SK-N-SH treated with all-trans-retinoic acid at 6 μM for 48 hours (cell line): ENCODE measurements around the gene ZNF30.

ENCODE experiments used
- ATAC-seq: fragments of 200-7000 bp; cut with Tn5 transposase; 3 replicates; pipeline ENCODE4 v1.9.1; 2020; ENCODE audit warnings: mild to moderate bottlenecking, moderate library complexity
- ARNTL ChIP-seq: fragments of 450-650 bp; formaldehyde crosslinking; IDR thresholded peaks from 2 replicates; pipeline ENCODE4 v1.5.0; 2020; ENCODE audit warnings: low read depth, mild to moderate bottlenecking, moderate library complexity, borderline replicate concordance
- CSDC2 ChIP-seq: fragments of 250-450 bp; sonication (Bioruptor Pico); IDR thresholded peaks from 2 replicates; pipeline ENCODE4 v1.5.0; 2020; ENCODE audit warnings: mild to moderate bottlenecking, moderate library complexity
- GLIS3 ChIP-seq: fragments of 250-450 bp; sonication (Bioruptor Pico); IDR thresholded peaks from 2 replicates; pipeline ENCODE4 v1.5.0; 2020; ENCODE audit warnings: mild to moderate bottlenecking, moderate library complexity
- ISL1 ChIP-seq: fragments of 250-450 bp; sonication (Bioruptor Pico); IDR thresholded peaks from 2 replicates; pipeline ENCODE4 v2.1.2; 2022; ENCODE audit warnings: mild to moderate bottlenecking, moderate library complexity
- PATZ1 ChIP-seq: fragments of 250-450 bp; sonication (Bioruptor Pico); IDR thresholded peaks from 2 replicates; pipeline ENCODE4 v1.8.0; 2020; ENCODE audit warnings: mild to moderate bottlenecking, moderate library complexity, borderline replicate concordance
- PPARA ChIP-seq: fragments of 250-450 bp; sonication (Bioruptor Pico); IDR thresholded peaks from 2 replicates; pipeline ENCODE4 v1.5.0; 2020; ENCODE audit warnings: mild to moderate bottlenecking, borderline replicate concordance
- RARB ChIP-seq: fragments of 250-450 bp; sonication (Bioruptor Pico); IDR thresholded peaks from 2 replicates; pipeline ENCODE4 v1.8.0; 2021; ENCODE audit warnings: mild to moderate bottlenecking, moderate library complexity
- SNAI2 ChIP-seq: fragments of 250-450 bp; sonication (Bioruptor Pico); IDR thresholded peaks from 2 replicates; pipeline ENCODE4 v1.5.0; 2020; ENCODE audit warnings: mild to moderate bottlenecking, moderate library complexity
- TCF4 ChIP-seq: fragments of 250-450 bp; sonication (Bioruptor Pico); IDR thresholded peaks from 2 replicates; pipeline ENCODE4 v1.8.0; 2021; ENCODE audit warnings: mild to moderate bottlenecking, moderate library complexity, borderline replicate concordance
- TOX ChIP-seq: fragments of 250-450 bp; sonication (Bioruptor Pico); IDR thresholded peaks from 2 replicates; pipeline ENCODE4 v1.8.0; 2021; ENCODE audit warnings: mild to moderate bottlenecking, moderate library complexity, borderline replicate concordance
- TSHZ2 ChIP-seq: fragments of 250-450 bp; sonication (Bioruptor Pico); IDR thresholded peaks from 2 replicates; pipeline ENCODE4 v1.5.0; 2020; ENCODE audit warnings: mild to moderate bottlenecking, moderate library complexity
- ZC3H10 ChIP-seq: fragments of 250-450 bp; sonication (Bioruptor Pico); IDR thresholded peaks from 2 replicates; pipeline ENCODE4 v1.5.1; 2021; ENCODE audit warnings: mild to moderate bottlenecking, moderate library complexity
- ZFP3 ChIP-seq: fragments of 250-450 bp; sonication (Bioruptor Pico); IDR thresholded peaks from 2 replicates; pipeline ENCODE4 v1.5.0; 2020; ENCODE audit warnings: mild to moderate bottlenecking, moderate library complexity
- ZFP30 ChIP-seq: fragments of 450-650 bp; formaldehyde crosslinking; IDR thresholded peaks from 2 replicates; pipeline ENCODE4 v1.5.0; 2022; ENCODE audit warnings: mild to moderate bottlenecking, moderate library complexity
- ZNF565 ChIP-seq: fragments of 450-650 bp; formaldehyde crosslinking; conservative IDR thresholded peaks from 2 replicates; pipeline ENCODE4 v1.5.0; 2020; ENCODE audit warnings: low read depth, mild to moderate bottlenecking, moderate library complexity
- ZNF70 ChIP-seq: fragments of 450-650 bp; formaldehyde crosslinking; IDR thresholded peaks from 2 replicates; pipeline ENCODE4 v1.5.0; 2020; ENCODE audit warnings: mild to moderate bottlenecking, moderate library complexity
- ZNF8 ChIP-seq: fragments of 450-650 bp; formaldehyde crosslinking; IDR thresholded peaks from 2 replicates; pipeline ENCODE4 v1.5.0; 2020; ENCODE audit warnings: mild to moderate bottlenecking, moderate library complexity
- TF ChIP-seq, protein P1 (sequence below): fragments of 250-450 bp; sonication (Bioruptor Pico); IDR thresholded peaks from 2 replicates; pipeline ENCODE4 v1.8.0; 2021; ENCODE audit warnings: low read depth, mild to moderate bottlenecking, moderate library complexity, borderline replicate concordance
- TF ChIP-seq, protein P2 (sequence below): fragments of 250-450 bp; sonication (Bioruptor Pico); IDR thresholded peaks from 2 replicates; pipeline ENCODE4 v1.5.1; 2020; ENCODE audit warnings: low read depth, mild to moderate bottlenecking, moderate library complexity
- TF ChIP-seq, protein P3 (sequence below): fragments of 250-450 bp; sonication (Bioruptor Pico); IDR thresholded peaks from 2 replicates; pipeline ENCODE4 v1.5.1; 2021; ENCODE audit warnings: mild to moderate bottlenecking, moderate library complexity

The ZNF30 gene

DNA sequence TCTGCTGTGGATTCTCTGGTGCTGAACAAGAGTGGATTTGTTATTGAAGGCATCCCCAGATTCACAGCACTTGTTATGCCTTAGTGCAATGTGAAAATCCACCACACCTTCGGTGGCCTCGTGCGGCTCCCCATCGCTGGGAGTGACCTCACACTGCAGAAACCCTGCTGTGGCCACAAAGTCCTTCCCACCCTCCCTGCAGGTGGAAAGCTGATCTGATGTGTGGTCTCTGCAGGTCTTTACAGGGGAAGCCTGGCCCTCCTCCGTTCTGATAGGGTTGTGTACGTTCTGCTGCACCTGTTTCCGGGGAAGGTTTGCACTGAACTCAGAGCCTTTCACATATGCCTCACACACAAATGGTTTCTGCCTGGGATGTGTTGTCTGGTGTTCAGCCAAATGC lies 32.3 kb downstream of the ZNF30 start:
- no peak for ATAC-seq
- TF ChIP-seq ZC3H10 (no peak), TOX (CRISPR knock-in tag) (no peak)
- TF ChIP-seq, protein P1, sequence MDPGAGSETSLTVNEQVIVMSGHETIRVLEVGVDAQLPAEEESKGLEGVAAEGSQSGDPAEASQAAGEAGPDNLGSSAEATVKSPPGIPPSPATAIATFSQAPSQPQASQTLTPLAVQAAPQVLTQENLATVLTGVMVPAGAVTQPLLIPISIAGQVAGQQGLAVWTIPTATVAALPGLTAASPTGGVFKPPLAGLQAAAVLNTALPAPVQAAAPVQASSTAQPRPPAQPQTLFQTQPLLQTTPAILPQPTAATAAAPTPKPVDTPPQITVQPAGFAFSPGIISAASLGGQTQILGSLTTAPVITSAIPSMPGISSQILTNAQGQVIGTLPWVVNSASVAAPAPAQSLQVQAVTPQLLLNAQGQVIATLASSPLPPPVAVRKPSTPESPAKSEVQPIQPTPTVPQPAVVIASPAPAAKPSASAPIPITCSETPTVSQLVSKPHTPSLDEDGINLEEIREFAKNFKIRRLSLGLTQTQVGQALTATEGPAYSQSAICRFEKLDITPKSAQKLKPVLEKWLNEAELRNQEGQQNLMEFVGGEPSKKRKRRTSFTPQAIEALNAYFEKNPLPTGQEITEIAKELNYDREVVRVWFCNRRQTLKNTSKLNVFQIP (CRISPR knock-in tag): no peak

DNA sequence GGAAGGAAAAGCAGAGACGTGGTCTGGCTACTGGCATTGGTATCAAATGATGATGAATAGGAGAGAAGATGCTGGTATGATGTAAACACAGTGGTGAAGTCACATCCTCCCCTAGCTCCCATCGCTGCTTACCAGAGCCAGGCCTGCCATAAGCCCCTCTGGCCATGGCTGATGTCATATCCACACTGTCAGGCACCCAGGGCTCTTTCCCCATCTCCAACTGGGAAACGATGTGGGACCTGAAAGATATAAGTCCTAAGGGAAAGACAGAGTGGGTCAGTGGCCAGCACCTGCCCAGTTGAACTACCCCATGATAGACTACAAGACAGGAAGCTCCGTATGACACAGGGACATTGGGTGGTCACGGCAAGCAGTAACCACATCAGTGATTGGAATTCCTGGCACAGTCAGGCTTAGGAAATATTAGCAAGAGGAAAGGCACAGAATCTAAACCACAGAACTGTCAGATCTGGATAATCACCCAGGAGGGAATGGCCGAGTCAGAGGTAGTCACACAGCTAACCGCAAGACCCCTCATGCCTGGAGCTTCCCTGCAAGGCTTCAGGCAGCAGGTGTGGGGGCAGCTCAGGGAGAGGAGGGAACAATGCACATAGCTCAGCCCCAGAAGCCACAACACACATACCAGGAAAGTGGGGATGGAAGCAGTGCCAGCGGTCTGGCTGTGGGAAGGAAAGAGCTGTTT lies 33.6 kb downstream of the ZNF30 start:
- ATAC-seq: no peak
- TF ChIP-seq ZNF565 (no peak), ISL1 (CRISPR knock-in tag) (no peak), ZFP3 (no peak), CSDC2 (no peak), TSHZ2 (CRISPR knock-in tag) (no peak), SNAI2 (CRISPR knock-in tag) (no peak)
- TF ChIP-seq, protein P2, sequence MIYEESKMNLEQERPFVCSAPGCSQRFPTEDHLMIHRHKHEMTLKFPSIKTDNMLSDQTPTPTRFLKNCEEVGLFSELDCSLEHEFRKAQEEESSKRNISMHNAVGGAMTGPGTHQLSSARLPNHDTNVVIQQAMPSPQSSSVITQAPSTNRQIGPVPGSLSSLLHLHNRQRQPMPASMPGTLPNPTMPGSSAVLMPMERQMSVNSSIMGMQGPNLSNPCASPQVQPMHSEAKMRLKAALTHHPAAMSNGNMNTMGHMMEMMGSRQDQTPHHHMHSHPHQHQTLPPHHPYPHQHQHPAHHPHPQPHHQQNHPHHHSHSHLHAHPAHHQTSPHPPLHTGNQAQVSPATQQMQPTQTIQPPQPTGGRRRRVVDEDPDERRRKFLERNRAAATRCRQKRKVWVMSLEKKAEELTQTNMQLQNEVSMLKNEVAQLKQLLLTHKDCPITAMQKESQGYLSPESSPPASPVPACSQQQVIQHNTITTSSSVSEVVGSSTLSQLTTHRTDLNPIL (CRISPR knock-in tag): no peak
- TF ChIP-seq, protein P1 (CRISPR knock-in tag): no peak
- TF ChIP-seq, all 23 proteins: peak for 0

DNA sequence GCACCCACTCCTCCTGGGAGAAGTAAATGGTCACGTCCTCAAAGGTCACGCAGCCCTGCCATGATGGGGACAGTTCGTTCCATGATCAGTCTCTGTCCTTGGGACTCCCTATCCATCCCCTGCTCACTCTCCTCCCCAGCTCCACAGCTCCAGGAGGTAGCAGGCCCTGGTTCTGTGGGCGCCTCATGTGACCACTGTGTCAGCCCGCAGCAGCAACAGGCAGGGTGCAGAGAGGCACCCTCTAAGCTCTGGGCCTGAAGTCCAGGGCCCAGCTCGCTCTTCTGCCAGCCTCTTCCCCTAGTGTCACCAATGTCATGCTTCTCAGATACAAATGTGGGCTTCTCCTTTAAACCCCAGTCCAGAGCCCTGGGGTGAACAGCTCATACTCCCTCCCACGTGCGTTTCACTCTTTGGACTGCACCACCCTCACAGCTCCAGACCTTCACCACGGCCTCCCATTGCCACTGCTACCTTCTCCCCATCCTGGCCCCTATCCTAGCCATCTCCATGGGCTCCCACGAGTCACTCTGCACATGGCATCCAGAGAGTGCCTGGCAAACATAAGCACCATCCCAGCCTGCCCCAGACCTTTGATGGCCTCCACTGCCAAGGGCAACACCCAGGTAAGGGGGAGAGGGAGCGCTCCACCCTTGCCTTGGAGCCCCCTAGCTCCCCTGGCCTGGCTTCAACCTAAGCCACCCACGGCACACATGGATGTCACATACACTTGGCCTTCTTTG lies 34.4 kb downstream of the ZNF30 start:
- TF ChIP-seq SNAI2 (CRISPR knock-in tag) (no peak), ZNF8 (CRISPR knock-in tag) (no peak), ISL1 (CRISPR knock-in tag) (no peak), ZNF70 (CRISPR knock-in tag) (no peak), PATZ1 (CRISPR knock-in tag) (no peak), ARNTL (CRISPR knock-in tag) (no peak), GLIS3 (CRISPR knock-in tag) (no peak), RARB (no peak), TCF4 (CRISPR knock-in tag) (no peak), PPARA (CRISPR knock-in tag) (no peak), ZFP30 (CRISPR knock-in tag) (no peak)
- TF ChIP-seq, protein P2 (CRISPR knock-in tag): no peak
- TF ChIP-seq, protein P3, sequence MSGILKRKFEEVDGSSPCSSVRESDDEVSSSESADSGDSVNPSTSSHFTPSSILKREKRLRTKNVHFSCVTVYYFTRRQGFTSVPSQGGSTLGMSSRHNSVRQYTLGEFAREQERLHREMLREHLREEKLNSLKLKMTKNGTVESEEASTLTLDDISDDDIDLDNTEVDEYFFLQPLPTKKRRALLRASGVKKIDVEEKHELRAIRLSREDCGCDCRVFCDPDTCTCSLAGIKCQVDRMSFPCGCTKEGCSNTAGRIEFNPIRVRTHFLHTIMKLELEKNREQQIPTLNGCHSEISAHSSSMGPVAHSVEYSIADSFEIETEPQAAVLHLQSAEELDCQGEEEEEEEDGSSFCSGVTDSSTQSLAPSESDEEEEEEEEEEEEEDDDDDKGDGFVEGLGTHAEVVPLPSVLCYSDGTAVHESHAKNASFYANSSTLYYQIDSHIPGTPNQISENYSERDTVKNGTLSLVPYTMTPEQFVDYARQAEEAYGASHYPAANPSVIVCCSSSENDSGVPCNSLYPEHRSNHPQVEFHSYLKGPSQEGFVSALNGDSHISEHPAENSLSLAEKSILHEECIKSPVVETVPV: no peak
- TF ChIP-seq, protein P1 (CRISPR knock-in tag): no peak
- ATAC-seq: no peak
